DND-41 (cell line): Measurements from ENCODE around the gene THSD4.

Experiments
- ATAC-seq: fragments of 200-7000 bp; cut with Tn5 transposase; 3 replicates; pipeline ENCODE4 v1.9.1; 2021; ENCODE audit warnings: low read depth; ENCODE audit not compliant: insufficient read depth
- DNase-seq: peaks from one replicate; pipeline ENCODE4 v3.0.0-alpha.2; 2020
- H2AFZ ChIP-seq: 2 replicates; pipeline ENCODE4 v1.6.0; 2012; ENCODE audit warnings: low read depth, low read length
- H3K27ac ChIP-seq: 2 replicates; pipeline ENCODE4 v1.5.1; 2012; ENCODE audit warnings: low read length, inconsistent platforms
- H3K27me3 ChIP-seq: fragments of 200-600 bp; sonication (generic); 2 replicates; pipeline ENCODE4 v1.6.0; 2012; ENCODE audit warnings: low read length, mild to moderate bottlenecking, inconsistent platforms; ENCODE audit not compliant: insufficient read depth, poor library complexity
- H3K36me3 ChIP-seq: 2 replicates; pipeline ENCODE4 v1.5.1; 2012; ENCODE audit warnings: low read length, inconsistent platforms; ENCODE audit not compliant: insufficient read depth
- H3K4me1 ChIP-seq: 2 replicates; pipeline ENCODE4 v1.5.1; 2012; ENCODE audit warnings: mild to moderate bottlenecking, low read length; ENCODE audit not compliant: insufficient read depth
- H3K4me2 ChIP-seq: 2 replicates; pipeline ENCODE4 v1.6.0; 2012; ENCODE audit warnings: mild to moderate bottlenecking, moderate library complexity, low read length, inconsistent platforms; ENCODE audit not compliant: insufficient read depth
- H3K4me3 ChIP-seq, 2 experiments: fragments of 200-600 bp in 1 of 2; shearing (Covaris generic) in 1 of 2; 2 replicates each; pipeline ENCODE4 v1.5.1; 2012 to 2016; ENCODE audit warnings: inconsistent platforms in 2 of 2, low read length in 2 of 2, mild to moderate bottlenecking in 2 of 2, low read depth in 1 of 2, moderate library complexity in 1 of 2
- H3K79me2 ChIP-seq: 2 replicates; pipeline ENCODE4 v1.6.0; 2012; ENCODE audit warnings: low read length, inconsistent platforms; ENCODE audit not compliant: insufficient read depth
- H3K9ac ChIP-seq: 2 replicates; pipeline ENCODE4 v1.6.0; 2012; ENCODE audit warnings: low read depth, mild to moderate bottlenecking, inconsistent platforms, low read length, moderate library complexity
- H3K9me3 ChIP-seq: 2 replicates; pipeline ENCODE4 v1.5.1; 2012; ENCODE audit warnings: low read length, moderate library complexity, mild to moderate bottlenecking, inconsistent platforms; ENCODE audit not compliant: insufficient read depth, severe bottlenecking
- H4K20me1 ChIP-seq: 2 replicates; pipeline ENCODE4 v1.6.0; 2012; ENCODE audit warnings: low read length; ENCODE audit not compliant: insufficient read depth
- CTCF ChIP-seq: IDR thresholded peaks from 2 replicates; pipeline ENCODE4 v1.5.1; 2012; ENCODE audit warnings: borderline replicate concordance, low read length, moderate library complexity, mild to moderate bottlenecking; ENCODE audit not compliant: poor library complexity, severe bottlenecking; ENCODE audit errors: extremely low read depth
- EZH2 ChIP-seq: IDR thresholded peaks from 3 replicates; pipeline ENCODE4 v1.6.1; 2012; ENCODE audit warnings: borderline replicate concordance, low read depth, mild to moderate bottlenecking, moderate library complexity, low read length, inconsistent platforms; ENCODE audit not compliant: severe bottlenecking

The THSD4 gene

GRCh38 chr15:71773206-71773859 is 658.1 kb downstream of the THSD4 start:
- no peak for ATAC-seq
- TF ChIP-seq CTCF (no peak), EZH2 (no peak)
- Histone ChIP-seq H3K9me3 (no peaks in the 10 kb centered on the region), H3K27ac (no peak overlapping the region), H3K4me2 (no peak overlapping the region), H3K36me3 (no peaks in the 10 kb centered on the region), H3K4me3 (no peak overlapping the region), H2AFZ (no peak overlapping the region), H4K20me1 (no peaks in the 10 kb centered on the region), H3K27me3 (no peaks in the 10 kb centered on the region), H3K9ac (no peak overlapping the region), H3K79me2 (no peaks in the 10 kb centered on the region), H3K4me1 (no peaks in the 10 kb centered on the region)
- DNase-seq = no peak

GRCh38 chr15:71775856-71776255 is 660.6 kb downstream of the THSD4 start:
- H3K27ac ChIP-seq = no peak overlapping the region
- H3K36me3 ChIP-seq = no peaks in the 10 kb centered on the region
- TF ChIP-seq EZH2 (no peak), CTCF (no peak)
- no peak overlapping the region for H2AFZ ChIP-seq
- H3K27me3 ChIP-seq = no peaks in the 10 kb centered on the region
- no peaks in the 10 kb centered on the region for H4K20me1 ChIP-seq
- no peak overlapping the region for H3K9ac ChIP-seq
- ATAC-seq (no peak), DNase-seq (no peak)
- no peak overlapping the region for H3K4me2 ChIP-seq
- no peaks in the 10 kb centered on the region for H3K79me2 ChIP-seq
- no peaks in the 10 kb centered on the region for H3K4me1 ChIP-seq
- no peak overlapping the region for H3K4me3 ChIP-seq
- no peaks in the 10 kb centered on the region for H3K9me3 ChIP-seq

GRCh38 chr15:71776304-71776703 is 661.0 kb downstream of the THSD4 start:
- ATAC-seq (no peak), DNase-seq (no peak)
- H3K4me3 ChIP-seq = no peak overlapping the region
- no peaks in the 10 kb centered on the region for H4K20me1 ChIP-seq
- no peaks in the 10 kb centered on the region for H3K27me3 ChIP-seq
- H3K4me2 ChIP-seq = no peak overlapping the region
- H3K4me1 ChIP-seq = no peaks in the 10 kb centered on the region
- no peaks in the 10 kb centered on the region for H3K9me3 ChIP-seq
- TF ChIP-seq EZH2 (no peak), CTCF (no peak)
- no peaks in the 10 kb centered on the region for H3K36me3 ChIP-seq
- no peaks in the 10 kb centered on the region for H3K79me2 ChIP-seq
- H2AFZ ChIP-seq = no peak overlapping the region
- no peak overlapping the region for H3K27ac ChIP-seq
- H3K9ac ChIP-seq = no peak overlapping the region
